Naive B cell (primary cell): ENCODE results near the gene TPSD1. TPM values are rescaled to one million over a fixed set of nuclear protein-coding genes. Genes with fewer than 3 reads are reported as not detected.
"Not testable (repeated sequence)": the region's sequence is repeated elsewhere in the genome, so short reads cannot be mapped to it uniquely, and the experiment has no call there.

Experiments
- ATAC-seq, 2 donors: fragments of 150-1000 bp; cut with Tn5 transposase; 2 replicates each; pipeline ENCODE4 v1.10.0; 2021; ENCODE audit warnings: low read depth in 2 of 2, mild to moderate bottlenecking in 2 of 2, moderate library complexity in 2 of 2
- DNase-seq: peaks from one replicate; pipeline ENCODE4 v3.0.0; 2022
- H3K27ac Mint-ChIP-seq, 6 donors: one replicate each; pipeline ENCODE4 v1.8.0; 2020 to 2022; ENCODE audit warnings: mild to moderate bottlenecking in 6 of 6, mixed read lengths in 6 of 6, moderate library complexity in 5 of 6, inconsistent platforms in 2 of 6
- H3K27me3 Mint-ChIP-seq, 3 donors: one replicate each; pipeline ENCODE4 v1.8.0; 2021 to 2022; ENCODE audit warnings: mixed read lengths in 3 of 3, mild to moderate bottlenecking in 1 of 3
- H3K36me3 Mint-ChIP-seq, 2 donors: one replicate each; pipeline ENCODE4 v1.8.0; 2020 to 2022; ENCODE audit warnings: mixed read lengths in 2 of 2, inconsistent platforms in 1 of 2, mild to moderate bottlenecking in 1 of 2
- H3K4me1 Mint-ChIP-seq, 3 donors: one replicate each; pipeline ENCODE4 v1.8.0; 2020 to 2022; ENCODE audit warnings: mixed read lengths in 3 of 3, inconsistent platforms in 1 of 3, mild to moderate bottlenecking in 1 of 3, moderate library complexity in 1 of 3
- H3K4me3 Mint-ChIP-seq, 8 donors: one replicate each; pipeline ENCODE4 v1.8.0; 2020 to 2022; ENCODE audit warnings: mild to moderate bottlenecking in 8 of 8, mixed read lengths in 8 of 8, moderate library complexity in 8 of 8, inconsistent platforms in 2 of 8
- H3K9me3 Mint-ChIP-seq, 7 donors: one replicate each; pipeline ENCODE4 v1.8.0; 2020 to 2022; ENCODE audit warnings: mixed read lengths in 7 of 7, mild to moderate bottlenecking in 5 of 7, inconsistent platforms in 2 of 7, moderate library complexity in 1 of 7
- polyA plus RNA-seq, 6 donors: library from polyadenylated mRNA; unstranded; fragments of 300-500 nt; fragmentation: Illumina TruSeq; gene quantifications; one replicate each; pipeline ENCODE4 v1.2.3, GENCODE V29; 2021; ENCODE audit warnings: low read depth in 6 of 6

TPSD1 gene
- polyA plus RNA-seq, 6 donors from 2014 or later = not detected

GRCh38 chr16:1225051-1225451 is 30.8 kb upstream of the TPSD1 start, which contains the start of gene TPSG1:
TSS of gene TPSG1 (minus strand) at chr16:1225268. CDS start at chr16:1225252, 16 bp downstream.
- Mint-ChIP-seq H3K27ac (no peak within 1 kb of the TSS), H3K9me3 (no peaks in the 10 kb centered on the region), H3K36me3 (no peaks in the 10 kb centered on the region)

GRCh38 chr16:1225728-1226311 is 30.0 kb upstream of the TPSD1 start:
- ATAC-seq, H3K4me1 Mint-ChIP-seq, H3K9me3 Mint-ChIP-seq, H3K36me3 Mint-ChIP-seq, H3K27ac Mint-ChIP-seq, DNase-seq: not testable (repeated sequence)
- Mint-ChIP-seq H3K27me3 (peaks cover 0 to 15% (median 7%) of the 10 kb centered on the region in 3 donors), H3K4me3 (peak overlapping the region in 1 of 8 donors; percentile 15)

More at GRCh38 chr16:1225051-1225451, 30.8 kb upstream of the TPSD1 start, which contains the start of gene TPSG1:
- ATAC-seq (no peak), DNase-seq (no peak)
- Mint-ChIP-seq H3K27me3 (peaks cover 0 to 15% (median 7%) of the 10 kb centered on the region in 3 donors), H3K4me3 (peak within 1 kb of the TSS in 1 of 8 donors; percentile 15), H3K4me1 (no peaks in the 10 kb centered on the region)

- not testable (repeated sequence) for H3K4me3 Mint-ChIP-seq, H3K4me1 Mint-ChIP-seq, H3K27ac Mint-ChIP-seq, ATAC-seq, H3K9me3 Mint-ChIP-seq, DNase-seq, H3K36me3 Mint-ChIP-seq
- peaks cover 0 to 15% (median 2%) of the 10 kb centered on the region in 3 donors for H3K27me3 Mint-ChIP-seq
These were observed 29.2 kb upstream of the TPSD1 start for GRCh38 chr16:1226692-1227091.

GRCh38 chr16:1228227-1228626 is 27.6 kb upstream of the TPSD1 start:
- H3K36me3 Mint-ChIP-seq, DNase-seq, H3K4me3 Mint-ChIP-seq, H3K4me1 Mint-ChIP-seq, H3K9me3 Mint-ChIP-seq, H3K27ac Mint-ChIP-seq, ATAC-seq: not testable (repeated sequence)
- peaks cover 0 to 15% (median 0%) of the 10 kb centered on the region in 3 donors for H3K27me3 Mint-ChIP-seq

GRCh38 chr16:1229476-1229875 is 26.4 kb upstream of the TPSD1 start:
- not testable (repeated sequence) for ATAC-seq, H3K9me3 Mint-ChIP-seq, H3K27ac Mint-ChIP-seq, H3K4me1 Mint-ChIP-seq, H3K4me3 Mint-ChIP-seq, H3K36me3 Mint-ChIP-seq, DNase-seq
- H3K27me3 Mint-ChIP-seq = peaks cover 0 to 15% (median 0%) of the 10 kb centered on the region in 3 donors

- not testable (repeated sequence) for H3K9me3 Mint-ChIP-seq, H3K4me3 Mint-ChIP-seq, DNase-seq, ATAC-seq, H3K36me3 Mint-ChIP-seq, H3K4me1 Mint-ChIP-seq, H3K27ac Mint-ChIP-seq
- H3K27me3 Mint-ChIP-seq = peaks cover 0 to 15% (median 0%) of the 10 kb centered on the region in 3 donors
These were observed 25.8 kb upstream of the TPSD1 start, which contains the start of gene TPSB2 for GRCh38 chr16:1230084-1230470. TSS of gene TPSB2 (minus strand) at chr16:1230184. CDS start at chr16:1229951, 233 bp downstream.

GRCh38 chr16:1230471-1231212 is 25.2 kb upstream of the TPSD1 start:
- H3K27me3 Mint-ChIP-seq = peaks cover 0 to 15% (median 0%) of the 10 kb centered on the region in 3 donors
- not testable (repeated sequence) for DNase-seq, H3K9me3 Mint-ChIP-seq, H3K27ac Mint-ChIP-seq, H3K36me3 Mint-ChIP-seq, H3K4me3 Mint-ChIP-seq, ATAC-seq, H3K4me1 Mint-ChIP-seq

- not testable (repeated sequence) for H3K4me3 Mint-ChIP-seq, H3K36me3 Mint-ChIP-seq, ATAC-seq, DNase-seq, H3K4me1 Mint-ChIP-seq, H3K9me3 Mint-ChIP-seq, H3K27ac Mint-ChIP-seq
- H3K27me3 Mint-ChIP-seq = peaks cover 0 to 15% (median 0%) of the 10 kb centered on the region in 3 donors
These were observed 24.6 kb upstream of the TPSD1 start for GRCh38 chr16:1231301-1231700.

GRCh38 chr16:1232049-1232748 is 23.7 kb upstream of the TPSD1 start:
- not testable (repeated sequence) for DNase-seq, H3K9me3 Mint-ChIP-seq, H3K27me3 Mint-ChIP-seq, H3K27ac Mint-ChIP-seq, ATAC-seq, H3K4me1 Mint-ChIP-seq, H3K36me3 Mint-ChIP-seq, H3K4me3 Mint-ChIP-seq

- H3K4me3 Mint-ChIP-seq, H3K27me3 Mint-ChIP-seq, H3K36me3 Mint-ChIP-seq, H3K27ac Mint-ChIP-seq, H3K9me3 Mint-ChIP-seq, H3K4me1 Mint-ChIP-seq, DNase-seq: not testable (repeated sequence)
- peak; percentile 67 to 70 for ATAC-seq
These were observed 19.2 kb upstream of the TPSD1 start for GRCh38 chr16:1236659-1237058.

GRCh38 chr16:1237990-1238389 is 17.9 kb upstream of the TPSD1 start:
- peaks cover 0 to 5% (median 0%) of the 10 kb centered on the region in 7 donors for H3K9me3 Mint-ChIP-seq
- ATAC-seq (no peak), DNase-seq (no peak)
- H3K27ac Mint-ChIP-seq = peak overlapping the region in 1 of 6 donors; percentile 96
- no peaks in the 10 kb centered on the region for H3K27me3 Mint-ChIP-seq
- no peaks in the 10 kb centered on the region for H3K36me3 Mint-ChIP-seq
- H3K4me1 Mint-ChIP-seq = peaks cover 0 to 8% (median 0%) of the 10 kb centered on the region in 3 donors
- no peak overlapping the region for H3K4me3 Mint-ChIP-seq

- not testable (repeated sequence) for DNase-seq
These were observed 17.0 kb upstream of the TPSD1 start for GRCh38 chr16:1238909-1239308.

GRCh38 chr16:1239575-1239974 is 16.3 kb upstream of the TPSD1 start:
- H3K9me3 Mint-ChIP-seq, H3K4me3 Mint-ChIP-seq, H3K27ac Mint-ChIP-seq, ATAC-seq, H3K27me3 Mint-ChIP-seq, H3K4me1 Mint-ChIP-seq, DNase-seq, H3K36me3 Mint-ChIP-seq: not testable (repeated sequence)

More at GRCh38 chr16:1238909-1239308, 17.0 kb upstream of the TPSD1 start:
- not testable (repeated sequence) for H3K4me1 Mint-ChIP-seq, ATAC-seq, H3K4me3 Mint-ChIP-seq, H3K27me3 Mint-ChIP-seq, H3K36me3 Mint-ChIP-seq, H3K9me3 Mint-ChIP-seq, H3K27ac Mint-ChIP-seq
